ENCODE data around the gene EHBP1L1.
"Not testable (repeated sequence)": the region's sequence is repeated elsewhere in the genome, so short reads cannot be mapped to it uniquely, and the experiment has no call there.

Gene EHBP1L1

GRCh38 chr11:65619281-65619928 lies 43.6 kb downstream of the EHBP1L1 start:
- no peak for DNase-seq

- no peak for DNase-seq
Observed at GRCh38 chr11:65620666-65621065, 44.8 kb downstream of the EHBP1L1 start.

GRCh38 chr11:65621460-65621859 lies 45.6 kb downstream of the EHBP1L1 start:
- no peak for DNase-seq

GRCh38 chr11:65622011-65622410 lies 46.2 kb downstream of the EHBP1L1 start:
- DNase-seq = no peak

- no peak for DNase-seq
Observed at GRCh38 chr11:65623177-65623576, 47.3 kb downstream of the EHBP1L1 start.

GRCh38 chr11:65623852-65624616 lies 48.2 kb downstream of the EHBP1L1 start:
- DNase-seq = no peak

GRCh38 chr11:65624931-65625627 lies 49.2 kb downstream of the EHBP1L1 start:
- DNase-seq = no peak

- no peak for DNase-seq
Observed at GRCh38 chr11:65625628-65626342, 49.9 kb downstream of the EHBP1L1 start.

GRCh38 chr11:65627202-65627601 lies 51.3 kb downstream of the EHBP1L1 start:
- DNase-seq = no peak

- DNase-seq = no peak
Observed at GRCh38 chr11:65629579-65629978, 53.7 kb downstream of the EHBP1L1 start.

- DNase-seq = no peak
Observed at GRCh38 chr11:65630215-65630614, 54.4 kb downstream of the EHBP1L1 start.

GRCh38 chr11:65633390-65634108 lies 57.7 kb downstream of the EHBP1L1 start:
- no peak for DNase-seq

GRCh38 chr11:65634109-65634436 lies 58.2 kb downstream of the EHBP1L1 start:
- no peak for DNase-seq

- DNase-seq = no peak
Observed at GRCh38 chr11:65634440-65634839, 58.6 kb downstream of the EHBP1L1 start.

- DNase-seq = no peak
Observed at GRCh38 chr11:65634905-65635731, 59.3 kb downstream of the EHBP1L1 start.

GRCh38 chr11:65636108-65637031 lies 60.5 kb downstream of the EHBP1L1 start:
- DNase-seq = no peak

GRCh38 chr11:65637032-65637557 lies 61.2 kb downstream of the EHBP1L1 start:
- no peak for DNase-seq

- DNase-seq = no peak
Observed at GRCh38 chr11:65637794-65638419, 62.1 kb downstream of the EHBP1L1 start, which contains the start of gene SIPA1. TSS of gene SIPA1 (plus strand) at chr11:65638101. CDS start at chr11:65640922, 2,821 bp downstream.

GRCh38 chr11:65639228-65639597 lies 63.4 kb downstream of the EHBP1L1 start:
- not testable (repeated sequence) for DNase-seq
